GM10847 (cell line): ENCODE results near the gene NSRP1.

Source experiments
- POLR2A ChIP-seq: IDR thresholded peaks from 2 replicates; pipeline ENCODE4 v1.6.1; 2011; ENCODE audit not compliant: insufficient read length; ENCODE audit errors: extremely low read depth

Gene NSRP1

DNA sequence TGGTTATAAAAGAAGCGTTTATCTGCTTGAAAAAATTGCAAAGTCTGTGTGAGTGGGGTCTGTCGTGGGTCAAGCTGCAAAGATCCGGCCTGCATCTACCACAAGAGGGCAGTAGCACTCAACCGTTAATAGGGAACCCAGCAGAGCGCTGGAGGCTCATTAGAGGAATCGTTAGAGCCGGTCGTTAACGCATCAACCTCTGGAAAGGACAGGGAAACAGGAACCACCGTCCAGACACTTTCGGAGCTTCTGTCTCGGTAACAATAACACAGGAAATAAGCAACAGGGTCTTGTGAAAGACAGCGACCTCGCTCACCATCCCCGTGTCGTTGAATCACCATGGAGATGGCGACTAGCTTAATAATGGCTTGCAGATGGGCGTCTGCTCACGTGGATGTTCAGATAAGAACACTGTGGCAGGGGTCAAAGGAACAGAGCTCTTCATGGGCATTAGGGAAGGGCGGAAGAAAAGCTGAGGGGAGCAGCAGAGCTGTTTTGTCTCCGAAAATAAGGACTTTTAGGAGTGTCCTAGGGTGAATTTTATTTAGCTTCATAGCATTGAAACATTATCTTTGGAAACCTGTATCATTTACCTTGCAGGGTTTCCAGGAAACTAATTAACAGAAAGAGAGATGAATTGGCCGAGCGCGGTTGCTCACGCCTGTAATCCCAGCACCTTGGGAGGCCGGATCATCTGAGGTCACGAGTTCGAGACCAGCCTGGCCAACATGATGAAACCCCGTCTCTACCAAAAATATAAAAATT, 11.9 kb upstream of the NSRP1 start:
- no peak for TF ChIP-seq POLR2A

DNA sequence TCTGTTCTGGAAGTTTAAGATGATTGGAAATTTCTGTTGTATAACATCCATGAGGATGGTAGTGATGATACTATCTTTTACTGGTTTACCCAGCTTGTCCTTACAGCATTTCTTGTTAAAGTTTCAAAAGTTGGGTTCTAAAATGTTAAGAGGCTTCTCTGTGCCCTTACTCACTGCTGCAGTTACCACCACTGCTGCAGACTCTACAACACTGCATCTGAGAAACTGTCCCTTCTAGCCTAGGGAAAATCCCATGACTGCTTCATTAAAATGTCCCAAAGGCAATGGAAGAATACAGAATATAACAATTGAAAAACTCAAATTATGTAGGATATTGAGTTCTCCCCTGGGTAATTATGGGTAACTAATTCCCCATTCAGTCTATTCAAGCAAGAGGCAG, 3.8 kb upstream of the NSRP1 start:
- TF ChIP-seq POLR2A, result no peak

DNA sequence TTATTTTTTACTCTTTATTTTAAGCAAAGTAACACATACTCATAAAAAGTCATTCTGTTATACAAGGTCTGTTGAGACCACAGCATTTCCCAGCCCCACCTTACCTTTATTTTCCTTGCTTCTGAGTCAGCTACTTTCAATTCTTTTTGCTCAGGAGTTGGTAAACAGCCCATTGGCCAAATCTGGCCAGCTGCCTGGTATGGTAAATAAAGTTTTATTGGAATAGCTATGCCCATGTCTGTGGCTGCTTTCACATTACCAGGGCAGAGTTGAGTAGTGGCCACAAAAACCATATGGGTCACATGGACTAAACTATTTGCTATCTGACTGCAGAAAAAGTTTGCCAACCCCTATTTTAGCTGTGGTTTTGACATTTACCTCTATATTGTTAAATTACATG, 3.4 kb upstream of the NSRP1 start:
- TF ChIP-seq POLR2A, result no peak

DNA sequence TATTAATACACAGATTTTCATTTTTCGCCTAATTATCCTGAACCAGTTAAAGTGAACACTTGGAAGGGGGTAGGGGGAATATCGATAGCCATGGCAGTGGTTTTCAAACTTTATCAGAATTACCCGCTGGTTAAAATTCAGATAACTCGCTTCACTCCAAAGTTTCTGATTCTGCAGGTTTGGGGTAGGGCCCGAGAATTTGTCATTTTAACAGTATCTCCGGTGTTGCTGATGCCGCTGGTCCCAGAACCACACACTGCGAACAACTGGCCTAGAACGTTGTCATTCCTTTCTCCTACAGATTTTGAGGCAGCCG, 313 bp upstream of the NSRP1 start:
- TF ChIP-seq POLR2A, result no peak

DNA sequence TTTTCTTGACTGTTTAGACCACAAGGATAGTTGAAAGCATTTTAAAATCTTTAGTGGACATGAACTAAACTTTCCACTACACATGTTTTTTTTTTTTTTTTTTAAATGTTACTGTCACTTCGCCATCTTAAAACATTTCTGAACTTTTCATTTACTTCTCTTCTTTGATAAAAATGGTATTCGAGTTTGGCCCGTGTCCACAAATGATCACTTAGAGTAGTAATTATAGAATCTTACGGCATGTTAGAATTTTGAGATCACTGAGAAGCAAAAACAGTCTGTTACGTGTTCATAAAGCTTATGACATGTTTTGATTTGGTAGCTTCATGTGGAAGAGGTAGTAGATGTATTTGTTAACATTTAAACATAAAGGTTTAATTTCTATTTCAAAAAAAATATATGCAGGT, 1.1 kb downstream of the NSRP1 start:
- TF ChIP-seq POLR2A, result no peak

DNA sequence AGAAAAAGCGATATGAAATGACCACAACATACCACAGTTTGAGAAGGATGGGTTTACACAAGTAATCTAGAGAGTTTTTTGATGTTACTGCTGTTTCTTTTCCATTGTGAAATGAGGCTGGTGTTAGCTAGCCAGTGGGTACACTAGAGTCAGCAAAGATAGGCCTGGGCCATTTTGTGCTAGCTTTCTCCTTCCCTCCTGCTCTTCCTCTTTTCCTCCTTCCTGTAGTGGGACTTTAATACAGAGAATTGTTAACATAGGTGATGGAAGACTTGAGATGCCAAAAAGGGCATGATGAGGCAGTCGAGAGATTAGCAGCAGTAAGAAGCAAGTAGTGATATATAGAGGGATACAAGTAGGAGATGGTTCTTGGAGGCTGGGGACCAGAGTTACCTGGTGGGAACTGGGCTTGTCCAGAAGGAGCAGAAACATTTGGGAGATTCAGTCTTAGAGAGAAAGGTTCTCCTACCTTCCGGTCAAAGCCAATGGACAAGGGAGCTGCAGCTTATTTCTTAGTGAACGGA, 7.7 kb downstream of the NSRP1 start:
- TF ChIP-seq POLR2A, result no peak

DNA sequence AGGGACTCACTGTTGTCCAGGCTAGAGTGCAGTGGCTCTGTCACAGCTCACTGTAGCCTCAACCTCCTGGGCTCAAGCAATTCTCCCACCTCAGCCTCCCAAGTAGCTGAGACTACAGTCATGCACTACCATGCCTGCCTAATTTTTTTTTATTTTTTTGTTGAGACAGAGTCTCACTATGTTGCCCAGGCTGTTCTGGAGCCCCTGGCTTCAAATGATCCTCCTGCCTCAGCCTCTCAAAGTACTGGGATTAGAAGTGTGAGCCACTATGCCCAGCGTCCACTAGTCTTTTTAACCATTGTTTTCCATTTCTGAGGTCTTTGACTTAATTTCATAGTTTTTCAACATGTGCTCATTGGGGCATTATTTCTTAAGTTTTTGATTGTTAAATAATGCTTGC, 13.5 kb downstream of the NSRP1 start:
- no peak for TF ChIP-seq POLR2A

DNA sequence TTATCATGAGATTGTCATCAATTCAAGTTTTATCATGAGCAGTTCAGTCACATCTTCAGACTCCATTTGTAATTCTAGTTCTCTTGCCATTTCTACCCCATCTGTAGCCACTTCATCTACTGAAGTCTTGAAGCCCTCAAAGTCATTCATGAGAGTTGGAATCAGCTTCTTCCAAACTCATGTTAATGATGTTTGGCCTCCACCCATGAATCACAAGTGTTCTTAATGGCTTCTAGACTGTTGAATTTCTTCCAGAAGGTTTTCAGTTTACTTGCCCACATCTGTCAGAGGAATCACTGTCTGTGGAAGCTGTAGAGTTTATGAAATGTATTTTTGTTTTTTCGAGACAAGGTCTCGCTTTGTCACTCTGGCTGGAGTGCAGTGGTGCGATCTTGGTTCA, 16.0 kb downstream of the NSRP1 start:
- no peak for TF ChIP-seq POLR2A

DNA sequence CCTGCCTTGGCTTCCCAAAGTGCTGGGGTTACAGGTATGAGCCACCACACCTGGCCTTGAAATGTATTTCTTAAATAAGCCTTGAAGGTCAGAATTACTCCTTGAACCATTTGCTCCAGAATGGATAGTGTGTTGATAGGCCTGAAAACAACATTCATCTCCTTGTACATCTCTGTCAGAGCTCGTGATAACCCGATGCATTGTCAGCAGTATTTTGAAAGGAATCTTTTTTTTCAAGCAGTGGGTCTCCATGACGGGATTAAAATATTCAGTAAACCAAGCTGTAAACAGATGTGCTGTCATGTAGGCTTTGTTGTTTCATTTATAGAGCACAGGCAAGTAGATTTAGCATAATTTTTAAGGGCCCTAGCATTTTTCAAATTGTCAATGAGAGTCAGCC, 16.6 kb downstream of the NSRP1 start:
- no peak for TF ChIP-seq POLR2A

DNA sequence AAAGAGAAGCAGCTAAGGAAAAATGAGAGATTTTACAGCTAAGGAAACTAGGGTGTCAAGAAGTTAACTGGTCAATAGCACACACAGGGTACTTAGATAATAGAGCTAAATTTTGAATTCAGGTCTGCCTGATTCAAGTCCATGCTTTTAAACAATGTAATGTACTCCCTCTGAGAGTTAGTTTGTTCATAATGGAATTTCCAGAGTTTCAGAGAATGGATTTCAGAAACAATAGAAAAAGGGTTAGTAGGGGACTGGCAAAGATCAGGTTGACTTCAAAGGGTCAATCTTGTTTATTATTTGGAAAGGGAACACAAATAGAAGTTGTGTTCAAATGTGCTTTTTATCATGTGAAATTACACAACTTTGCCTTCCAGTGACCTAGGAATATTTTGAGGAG, 17.9 kb downstream of the NSRP1 start:
- no peak for TF ChIP-seq POLR2A

DNA sequence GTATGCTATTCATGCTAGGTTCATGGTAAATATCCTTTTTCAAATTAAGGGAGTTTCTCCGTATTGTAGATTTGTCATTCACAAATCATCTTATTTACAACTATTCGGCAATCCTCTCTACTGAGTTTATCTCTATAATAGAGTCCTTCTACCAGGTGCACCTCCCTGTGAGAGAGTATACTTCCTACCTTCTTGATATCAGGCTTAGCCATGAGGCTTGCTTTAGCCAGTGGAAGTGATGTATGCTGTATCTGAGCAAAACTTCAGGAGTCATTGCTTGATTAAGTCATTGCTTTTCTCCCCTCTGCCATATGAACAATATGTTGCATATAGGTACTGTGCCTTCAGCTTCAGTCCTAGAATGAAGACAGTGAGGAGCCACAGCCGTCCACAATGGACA, 20.5 kb downstream of the NSRP1 start:
- no peak for TF ChIP-seq POLR2A

DNA sequence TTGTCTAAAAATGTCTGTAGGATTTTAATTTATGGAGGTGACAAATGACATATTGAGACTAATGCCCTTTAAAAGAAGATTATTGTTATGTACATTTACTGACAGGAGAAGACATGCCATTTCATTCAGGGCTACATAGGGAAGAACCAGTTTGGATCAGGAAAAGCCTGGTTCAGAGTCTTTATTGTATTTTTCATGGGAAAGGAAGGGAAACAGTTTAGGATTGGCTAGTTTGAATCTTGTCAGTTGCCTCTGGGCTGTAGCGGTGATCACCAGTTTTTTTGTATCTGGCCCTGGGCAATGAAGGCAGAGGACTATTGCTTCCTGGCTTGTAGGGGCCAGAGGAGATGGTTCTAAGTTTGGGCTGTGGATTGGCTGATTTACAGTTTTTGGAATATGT, 31.8 kb downstream of the NSRP1 start:
- TF ChIP-seq POLR2A, result no peak

DNA sequence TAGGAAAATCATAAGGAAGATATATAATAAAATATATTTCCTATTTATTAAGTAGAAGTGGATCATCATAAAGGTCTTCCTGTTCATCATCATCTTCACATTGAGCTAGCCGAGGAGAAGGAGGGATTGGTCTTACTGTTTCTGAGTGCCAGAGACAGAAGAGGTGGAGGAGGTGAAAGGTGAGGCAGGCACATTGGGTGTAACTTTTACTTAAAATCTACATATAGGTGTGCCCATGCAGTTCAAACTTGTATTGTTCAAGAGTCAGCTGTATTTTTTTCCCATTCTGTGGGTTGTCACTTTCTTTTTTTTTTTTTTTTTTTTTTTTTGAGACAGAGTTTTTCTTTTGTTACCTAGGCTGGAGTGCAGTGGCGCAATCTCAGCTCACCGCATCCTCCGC, 34.9 kb downstream of the NSRP1 start:
- TF ChIP-seq POLR2A, result no peak

DNA sequence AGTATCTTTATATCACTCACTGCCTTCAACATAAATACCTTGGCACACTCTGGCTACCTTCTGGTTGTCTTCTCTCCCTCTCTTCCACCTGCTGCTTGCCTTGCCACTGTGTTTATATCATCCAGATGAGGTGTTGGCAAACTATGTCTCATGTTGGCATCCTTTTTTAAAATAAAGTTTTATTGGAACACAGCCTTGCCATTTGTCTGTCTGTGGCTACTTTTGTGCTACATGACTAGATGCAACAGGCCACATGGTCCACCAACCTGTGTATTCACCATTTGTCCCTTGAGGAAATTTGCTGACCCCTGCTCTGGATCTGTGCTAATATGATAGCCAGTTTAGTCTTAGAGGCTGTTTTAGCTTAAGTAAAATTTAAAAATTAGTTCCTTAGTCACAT, 36.8 kb downstream of the NSRP1 start:
- TF ChIP-seq POLR2A, result no peak

DNA sequence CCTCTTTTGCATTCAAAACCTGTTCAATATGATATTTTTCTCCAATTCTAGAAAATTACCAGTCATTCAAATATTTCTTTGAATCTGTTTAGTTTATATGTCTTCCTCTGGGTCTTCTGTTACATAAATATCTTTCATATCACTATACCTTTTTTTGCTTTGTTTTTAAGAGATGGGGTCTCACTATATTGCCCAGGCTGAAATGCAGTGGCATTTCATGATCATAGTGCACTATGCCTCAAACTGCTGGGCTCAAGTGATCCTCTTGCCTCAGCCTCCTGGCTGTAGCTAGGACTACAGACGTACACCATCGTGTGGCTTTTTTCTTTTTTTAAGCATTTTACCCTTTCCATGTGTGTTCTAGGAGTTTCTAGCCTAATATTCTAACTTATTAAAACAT, 38.8 kb downstream of the NSRP1 start:
- TF ChIP-seq POLR2A, result no peak

DNA sequence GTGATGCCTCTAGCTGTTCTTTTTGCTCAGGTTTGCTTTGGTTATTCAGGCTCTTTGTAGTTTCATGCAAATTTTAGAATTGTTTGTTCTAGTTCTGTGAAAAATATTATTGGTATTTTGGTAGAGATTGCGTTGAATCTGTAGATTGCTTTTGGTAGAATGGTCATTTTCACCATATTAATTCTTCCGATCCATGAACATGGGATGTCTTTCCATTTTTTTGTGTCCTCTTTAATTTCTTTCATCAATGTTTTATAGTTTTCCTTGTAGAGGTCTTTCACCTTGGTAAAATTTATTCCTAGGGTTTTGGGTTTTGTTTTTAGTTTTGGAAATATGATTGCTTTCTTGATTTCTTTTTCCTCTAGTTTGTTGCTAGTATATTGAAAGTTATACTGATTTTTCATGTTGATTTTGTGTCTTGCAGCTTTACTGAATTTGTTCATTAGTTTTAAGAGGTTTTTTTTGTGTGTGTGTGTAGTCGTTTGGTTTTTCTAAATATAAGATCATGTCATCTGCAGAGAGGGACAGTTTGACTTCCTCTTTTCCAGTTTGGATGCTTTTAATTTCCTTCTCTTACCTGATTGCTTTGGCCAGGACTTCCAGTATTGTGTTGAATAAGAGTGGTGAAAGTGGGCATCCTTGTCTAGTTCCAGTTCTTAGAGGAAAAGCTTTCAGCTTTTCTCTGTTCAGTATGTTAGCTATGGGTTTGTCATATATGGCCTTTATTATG, 42.4 kb downstream of the NSRP1 start:
- no peak for TF ChIP-seq POLR2A
